Mesendoderm (in vitro differentiated cells): Measurements from ENCODE around the gene AIG1.

Experiments
- DNase-seq: peaks from one replicate; pipeline ENCODE4 v3.0.0; 2013
- H2AK5ac ChIP-seq: 2 replicates; pipeline ENCODE4 v1.6.1; 2013; ENCODE audit warnings: low read length, inconsistent platforms
- H2BK120ac ChIP-seq: 2 replicates; pipeline ENCODE4 v1.6.1; 2013; ENCODE audit warnings: low read depth, mild to moderate bottlenecking, low read length, moderate library complexity, mixed read lengths
- H2BK15ac ChIP-seq: replicated peaks from 2 replicates; pipeline ENCODE4 v1.6.1; 2013; ENCODE audit warnings: low read depth, mild to moderate bottlenecking, moderate library complexity
- H2BK5ac ChIP-seq: 2 replicates; pipeline ENCODE4 v1.6.1; 2013; ENCODE audit warnings: low read length, inconsistent platforms
- H3K18ac ChIP-seq: 2 replicates; pipeline ENCODE4 v1.6.1; 2013; ENCODE audit warnings: mild to moderate bottlenecking, low read length, mixed read lengths
- H3K23ac ChIP-seq: one replicate; pipeline ENCODE4 v1.6.1; 2013; ENCODE audit warnings: low read length
- H3K27ac ChIP-seq: 2 replicates; pipeline ENCODE4 v1.5.1; 2013; ENCODE audit warnings: low read depth, mild to moderate bottlenecking, inconsistent platforms, low read length, moderate library complexity
- H3K27me3 ChIP-seq: 2 replicates; pipeline ENCODE4 v1.6.1; 2013; ENCODE audit warnings: low read length, control low read depth, mild to moderate bottlenecking, inconsistent platforms; ENCODE audit not compliant: insufficient read depth, poor library complexity
- H3K36me3 ChIP-seq: 2 replicates; pipeline ENCODE4 v1.6.1; 2013; ENCODE audit warnings: low read length, inconsistent platforms; ENCODE audit not compliant: control insufficient read depth, insufficient read depth
- H3K4ac ChIP-seq: one replicate; pipeline ENCODE4 v1.6.1; 2013; ENCODE audit warnings: low read depth, mild to moderate bottlenecking, low read length, moderate library complexity
- H3K4me1 ChIP-seq: 2 replicates; pipeline ENCODE4 v1.6.1; 2013; ENCODE audit warnings: low read depth, low read length, inconsistent platforms; ENCODE audit not compliant: control insufficient read depth
- H3K4me2 ChIP-seq: 2 replicates; pipeline ENCODE4 v1.6.1; 2013; ENCODE audit warnings: low read length
- H3K4me3 ChIP-seq: 2 replicates; pipeline ENCODE4 v1.5.1; 2013; ENCODE audit warnings: mild to moderate bottlenecking, low read length
- H3K56ac ChIP-seq: one replicate; pipeline ENCODE4 v1.6.1; 2013; ENCODE audit warnings: low read length
- H3K79me1 ChIP-seq: 2 replicates; pipeline ENCODE4 v1.6.1; 2013; ENCODE audit warnings: low read length, inconsistent platforms
- H3K79me2 ChIP-seq: 2 replicates; pipeline ENCODE4 v1.6.1; 2013; ENCODE audit warnings: mild to moderate bottlenecking, low read length; ENCODE audit not compliant: control insufficient read depth, insufficient read depth
- H3K9ac ChIP-seq: 2 replicates; pipeline ENCODE4 v1.6.1; 2013; ENCODE audit warnings: low read length, inconsistent platforms
- H4K5ac ChIP-seq: one replicate; pipeline ENCODE4 v1.6.1; 2013; ENCODE audit warnings: low read length
- H4K8ac ChIP-seq: one replicate; pipeline ENCODE4 v1.6.1; 2013; ENCODE audit warnings: low read depth, mild to moderate bottlenecking, control low read depth, low read length, moderate library complexity
- WGBS: extraction: QIAGEN DNeasy Blood & Tissue Kit; methylation state at CpG from one replicate; pipeline ENCODE4 v1.1.7; 2013; ENCODE audit warnings: low lambda C conversion rate, missing lambda C conversion rate; ENCODE audit not compliant: insufficient coverage; ENCODE audit errors: extremely low coverage; 5-methylcytosine and 5-hydroxymethylcytosine counted together

Gene AIG1

DNA sequence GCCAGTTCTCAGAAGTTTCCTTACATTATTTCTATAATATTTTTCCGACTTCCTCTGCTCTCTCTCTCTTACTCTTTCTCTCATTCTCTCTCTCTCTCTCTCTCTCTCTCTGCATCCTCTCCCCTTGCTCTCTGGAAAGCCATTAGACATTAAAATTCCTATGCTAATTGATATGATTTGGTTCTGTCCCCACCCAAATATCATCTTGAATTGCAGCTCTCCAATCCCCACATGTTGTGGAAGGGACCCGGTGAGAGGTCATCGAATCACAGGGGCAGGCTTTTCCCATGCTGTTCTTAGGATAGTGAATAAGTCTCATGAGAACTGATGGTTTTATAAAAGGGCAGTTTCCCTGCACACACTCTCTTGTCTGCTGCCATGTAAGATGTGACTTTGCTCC lies 315.7 kb downstream of the AIG1 start:
- no CpG with 5 or more reads among the region's 3 CpGs for WGBS
- H3K4ac ChIP-seq = no peak overlapping the region
- no peak overlapping the region for H3K4me2 ChIP-seq
- H3K79me1 ChIP-seq = no peaks in the 10 kb centered on the region
- H3K4me1 ChIP-seq = no peaks in the 10 kb centered on the region
- no peak overlapping the region for H2BK5ac ChIP-seq
- H3K79me2 ChIP-seq = no peaks in the 10 kb centered on the region
- H3K56ac ChIP-seq = no peak overlapping the region
- no peaks in the 10 kb centered on the region for H3K27me3 ChIP-seq
- no peak overlapping the region for H3K9ac ChIP-seq
- H3K4me3 ChIP-seq = no peak overlapping the region
- no peak overlapping the region for H3K18ac ChIP-seq
- no peak overlapping the region for H2AK5ac ChIP-seq
- no peak overlapping the region for H3K27ac ChIP-seq
- no peak for DNase-seq
- H4K5ac ChIP-seq = no peak overlapping the region
- H3K23ac ChIP-seq = no peak overlapping the region
- H3K36me3 ChIP-seq = no peaks in the 10 kb centered on the region
- no peak overlapping the region for H4K8ac ChIP-seq
- no peak overlapping the region for H2BK15ac ChIP-seq
- H2BK120ac ChIP-seq = no peak overlapping the region

DNA sequence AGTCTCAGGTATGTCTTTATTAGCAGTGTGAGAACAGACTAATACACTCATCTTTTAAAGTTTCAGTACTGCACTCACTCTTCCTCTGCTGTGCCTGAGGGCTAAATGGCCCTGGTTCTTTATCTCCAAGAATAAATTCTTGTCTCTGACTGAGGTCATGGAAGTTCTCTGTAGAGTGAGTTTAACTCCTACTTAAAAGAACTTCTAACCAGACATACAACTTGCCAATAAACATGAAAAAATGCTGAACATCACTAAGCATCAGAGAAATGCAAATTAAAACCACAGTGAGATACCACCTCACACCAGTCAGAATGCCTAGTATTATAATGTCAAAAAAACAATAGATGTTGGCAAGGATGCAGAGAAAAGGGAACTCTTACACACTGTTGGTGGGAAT lies 316.2 kb downstream of the AIG1 start:
- H4K5ac ChIP-seq = no peak overlapping the region
- H3K36me3 ChIP-seq = no peaks in the 10 kb centered on the region
- H3K18ac ChIP-seq = no peak overlapping the region
- DNase-seq = no peak
- no peaks in the 10 kb centered on the region for H3K4me1 ChIP-seq
- H3K56ac ChIP-seq = no peak overlapping the region
- no peaks in the 10 kb centered on the region for H3K79me1 ChIP-seq
- H3K23ac ChIP-seq = no peak overlapping the region
- no peak overlapping the region for H3K4me3 ChIP-seq
- no peak overlapping the region for H2BK120ac ChIP-seq
- no peak overlapping the region for H4K8ac ChIP-seq
- no peaks in the 10 kb centered on the region for H3K27me3 ChIP-seq
- H2AK5ac ChIP-seq = no peak overlapping the region
- H2BK15ac ChIP-seq = no peak overlapping the region
- H3K27ac ChIP-seq = no peak overlapping the region
- H3K4me2 ChIP-seq = no peak overlapping the region
- H3K79me2 ChIP-seq = no peaks in the 10 kb centered on the region
- H3K4ac ChIP-seq = no peak overlapping the region
- no peak overlapping the region for H3K9ac ChIP-seq
- H2BK5ac ChIP-seq = no peak overlapping the region

DNA sequence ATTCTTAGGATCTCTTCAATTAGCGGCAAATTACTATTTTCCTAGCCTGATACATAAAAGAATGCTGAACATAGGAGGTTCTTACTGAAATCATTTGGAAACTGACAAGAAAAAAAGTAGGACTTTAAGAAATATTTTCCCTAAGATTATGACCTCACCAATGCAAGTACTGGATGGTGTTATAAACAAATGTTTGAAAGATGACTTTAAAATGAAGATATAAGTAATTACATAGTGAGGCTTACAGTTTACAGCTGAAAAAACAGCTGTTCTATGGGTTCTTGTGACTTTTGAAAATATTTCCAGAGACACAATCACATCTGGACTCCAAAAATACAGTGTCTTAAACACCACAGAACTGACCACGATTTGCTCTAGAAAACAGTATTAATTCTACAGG lies 324.9 kb downstream of the AIG1 start:
- Histone ChIP-seq H3K27me3 (no peaks in the 10 kb centered on the region), H3K56ac (no peak overlapping the region), H4K5ac (no peak overlapping the region), H2BK15ac (no peak overlapping the region), H2BK120ac (no peak overlapping the region), H3K4me1 (no peaks in the 10 kb centered on the region), H3K27ac (no peak overlapping the region), H3K23ac (no peak overlapping the region), H3K79me1 (no peaks in the 10 kb centered on the region), H3K4me3 (no peak overlapping the region), H3K18ac (no peak overlapping the region), H2AK5ac (no peak overlapping the region), H3K9ac (no peak overlapping the region), H3K79me2 (no peaks in the 10 kb centered on the region), H3K36me3 (no peaks in the 10 kb centered on the region), H3K4me2 (no peak overlapping the region), H3K4ac (no peak overlapping the region), H4K8ac (no peak overlapping the region), H2BK5ac (no peak overlapping the region)
- no peak for DNase-seq
- no CpG with 5 or more reads among the region's 2 CpGs for WGBS

DNA sequence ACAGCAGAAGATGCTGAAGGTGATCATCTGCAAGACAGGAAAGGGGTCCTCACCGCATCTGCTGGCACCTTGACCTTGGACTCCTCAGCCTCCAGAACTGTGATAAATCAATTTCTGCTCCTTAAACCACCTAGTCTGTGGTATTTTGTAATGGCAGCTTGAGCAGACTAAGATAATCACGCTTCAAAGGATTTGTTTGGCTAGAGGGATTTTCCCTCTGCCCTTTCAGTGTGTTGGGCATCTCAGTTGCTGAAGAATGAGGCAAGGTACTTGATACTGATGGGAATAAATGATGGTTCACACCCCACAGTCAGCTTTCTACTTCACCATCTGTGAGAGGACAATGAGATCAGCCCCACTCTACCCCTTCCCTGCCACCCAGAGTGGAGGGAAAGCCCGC lies 329.6 kb downstream of the AIG1 start:
- Histone ChIP-seq H4K5ac (no peak overlapping the region), H3K79me1 (no peaks in the 10 kb centered on the region), H3K23ac (no peak overlapping the region), H3K18ac (no peak overlapping the region), H2BK15ac (no peak overlapping the region), H2BK5ac (no peak overlapping the region), H3K79me2 (no peaks in the 10 kb centered on the region), H3K36me3 (no peaks in the 10 kb centered on the region), H3K4me1 (no peaks in the 10 kb centered on the region), H3K56ac (no peak overlapping the region), H3K4ac (no peak overlapping the region), H3K27me3 (no peaks in the 10 kb centered on the region), H2BK120ac (no peak overlapping the region), H4K8ac (no peak overlapping the region), H3K4me3 (no peak overlapping the region), H2AK5ac (no peak overlapping the region), H3K9ac (no peak overlapping the region), H3K27ac (no peak overlapping the region), H3K4me2 (no peak overlapping the region)
- no peak for DNase-seq
- no CpG with 5 or more reads among the region's 3 CpGs for WGBS
